ENCODE results near the gene ZNF486. TPM values are rescaled to one million over a fixed set of nuclear protein-coding genes. Genes with fewer than 3 reads are reported as not detected.
"Not testable (repeated sequence)": the region's sequence is repeated elsewhere in the genome, so short reads cannot be mapped to it uniquely, and the experiment has no call there.

The ZNF486 gene
- total RNA-seq, result 10 to 100 TPM in 1 of 6 donors, 1 to 10 TPM in 5; 4.3 to 13.4 (median 6.7) TPM

DNA sequence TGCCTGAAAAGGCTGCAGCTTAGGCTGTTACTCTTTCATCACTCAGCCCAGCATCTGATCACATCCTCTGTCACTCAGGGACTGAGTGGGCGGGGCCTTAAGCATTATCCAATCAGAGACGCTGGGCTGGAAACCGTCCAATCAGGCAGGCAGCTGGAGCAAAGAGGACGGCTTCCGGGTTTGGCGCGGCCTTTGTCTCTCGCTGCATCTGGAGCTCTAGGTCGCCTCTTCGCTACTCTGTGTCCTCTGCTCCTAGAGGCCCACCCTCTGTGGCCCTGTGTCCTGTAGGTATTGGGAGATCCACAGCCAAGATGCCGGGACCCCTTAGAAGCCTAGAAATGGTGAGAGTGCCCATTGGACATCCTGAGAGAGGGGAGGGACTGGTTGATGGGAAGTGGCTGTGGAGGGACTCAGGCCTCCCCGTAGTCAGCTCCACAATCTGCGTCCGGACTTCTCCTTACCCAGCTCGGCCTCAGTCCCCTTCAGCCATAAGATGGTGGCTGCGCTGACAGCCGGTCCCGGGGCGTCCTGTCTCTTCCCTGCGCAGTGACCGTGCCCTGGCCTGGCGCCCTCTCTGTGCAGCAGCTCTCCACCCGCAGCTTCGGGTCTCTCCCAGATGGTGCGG lies at the start of gene ZNF486:
Gene ZNF486, plus strand, starts transcription at position 195 of the 625 bp plus-strand sequence. Its CDS starts 117 bp downstream, at position 312.
- Histone ChIP-seq H3K4me3 (peak within 1 kb of the TSS; percentile 62 to 74 (median 64)), H3K36me3 (peaks cover 0 to 17% (median 0%) of the 10 kb centered on the region in 4 donors), H3K9me3 (no peaks in the 10 kb centered on the region), H3K27ac (peak within 1 kb of the TSS; percentile 80 to 88 (median 81)), H3K27me3 (no peaks in the 10 kb centered on the region), H3K4me1 (peaks cover 6 to 30% (median 8%) of the 10 kb centered on the region in 4 donors)
- peak; percentile 95 to 97 for ATAC-seq (ENCODE audit: low FRiP score in 2 of 2)
- DNase-seq, result peak; percentile 80 to 97
- TF ChIP-seq EP300 (IDR thresholded peaks at IDR 0.05), result no peak
- TF ChIP-seq POLR2A (IDR thresholded peaks at IDR 0.05), result peak in 3 of 4 donors; percentile 60 to 73 (median 70)
- peak; percentile 40 to 76 for TF ChIP-seq POLR2AphosphoS5 (IDR thresholded peaks at IDR 0.05)
- 0 to 2% methylated on average over 4 to 25 of the region's 25 CpGs for WGBS, 2 donors

DNA sequence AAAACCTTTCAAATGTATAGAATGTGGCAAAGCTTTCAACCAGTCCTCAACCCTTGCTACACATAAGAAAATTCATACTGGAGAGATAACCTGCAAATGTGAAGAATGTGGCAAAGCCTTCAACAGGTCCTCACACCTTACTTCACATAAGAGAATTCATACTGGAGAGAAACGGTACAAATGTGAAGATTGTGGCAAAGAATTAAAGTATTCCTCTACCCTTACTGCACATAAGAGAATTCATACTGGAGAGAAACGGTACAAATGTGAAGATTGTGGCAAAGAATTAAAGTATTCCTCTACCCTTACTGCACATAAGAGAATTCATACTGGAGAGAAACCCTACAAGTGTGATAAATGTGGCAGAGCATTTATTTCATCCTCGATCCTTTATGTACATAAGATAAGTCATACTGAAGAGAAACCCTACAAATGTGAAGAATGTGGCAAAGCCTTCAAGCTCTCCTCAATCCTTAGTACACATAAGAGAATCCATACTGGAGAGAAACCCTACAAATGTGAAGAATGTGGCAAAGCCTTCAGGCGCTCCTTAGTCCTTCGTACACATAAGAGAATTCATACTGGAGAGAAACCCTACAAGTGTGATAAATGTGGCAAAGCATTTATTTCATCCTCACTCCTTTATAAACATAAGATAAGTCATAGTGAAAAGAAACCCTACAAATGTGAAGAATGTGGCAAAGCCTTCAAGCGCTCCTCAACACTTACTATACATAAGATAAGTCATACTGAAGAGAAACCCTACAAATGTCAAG lies 48.8 kb upstream of the ZNF486 start:
- not testable (repeated sequence) for H3K27me3 ChIP-seq; ATAC-seq (ENCODE audit: low FRiP score in 2 of 2); H3K4me1 ChIP-seq; H3K27ac ChIP-seq; DNase-seq; H3K4me3 ChIP-seq
- peaks cover 0 to 12% (median 9%) of the 10 kb centered on the region in 4 donors for H3K36me3 ChIP-seq
- WGBS, 2 donors, result 94 to 96% methylated on average over 6 of the region's 6 CpGs
- peaks cover 67 to 97% (median 92%) of the 10 kb centered on the region in 4 donors for H3K9me3 ChIP-seq

DNA sequence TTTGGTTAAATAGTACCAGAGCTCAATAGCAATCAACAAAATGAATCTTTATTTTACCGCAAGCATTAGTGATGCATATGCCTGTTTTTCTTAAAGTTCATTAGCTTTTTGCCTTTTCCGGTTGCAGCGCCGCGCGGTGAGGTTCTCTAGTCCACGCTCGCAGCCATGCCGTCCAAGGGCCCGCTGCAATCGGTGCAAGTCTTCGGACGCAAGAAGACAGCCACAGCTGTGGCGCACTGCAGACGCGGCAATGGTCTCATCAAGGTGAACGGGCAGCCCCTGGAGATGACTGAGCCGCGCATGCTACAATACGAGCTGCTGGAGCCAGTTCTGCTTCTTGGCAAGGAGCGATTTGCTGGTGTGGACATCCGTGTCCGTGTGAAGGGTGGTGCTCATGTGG lies 42.1 kb upstream of the ZNF486 start:
- TF ChIP-seq, protein P1, sequence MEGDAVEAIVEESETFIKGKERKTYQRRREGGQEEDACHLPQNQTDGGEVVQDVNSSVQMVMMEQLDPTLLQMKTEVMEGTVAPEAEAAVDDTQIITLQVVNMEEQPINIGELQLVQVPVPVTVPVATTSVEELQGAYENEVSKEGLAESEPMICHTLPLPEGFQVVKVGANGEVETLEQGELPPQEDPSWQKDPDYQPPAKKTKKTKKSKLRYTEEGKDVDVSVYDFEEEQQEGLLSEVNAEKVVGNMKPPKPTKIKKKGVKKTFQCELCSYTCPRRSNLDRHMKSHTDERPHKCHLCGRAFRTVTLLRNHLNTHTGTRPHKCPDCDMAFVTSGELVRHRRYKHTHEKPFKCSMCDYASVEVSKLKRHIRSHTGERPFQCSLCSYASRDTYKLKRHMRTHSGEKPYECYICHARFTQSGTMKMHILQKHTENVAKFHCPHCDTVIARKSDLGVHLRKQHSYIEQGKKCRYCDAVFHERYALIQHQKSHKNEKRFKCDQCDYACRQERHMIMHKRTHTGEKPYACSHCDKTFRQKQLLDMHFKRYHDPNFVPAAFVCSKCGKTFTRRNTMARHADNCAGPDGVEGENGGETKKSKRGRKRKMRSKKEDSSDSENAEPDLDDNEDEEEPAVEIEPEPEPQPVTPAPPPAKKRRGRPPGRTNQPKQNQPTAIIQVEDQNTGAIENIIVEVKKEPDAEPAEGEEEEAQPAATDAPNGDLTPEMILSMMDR (IDR thresholded peaks at IDR 0.05), result no peak
- TF ChIP-seq POLR2A (IDR thresholded peaks at IDR 0.05) (no peak), EP300 (IDR thresholded peaks at IDR 0.05) (no peak), POLR2AphosphoS5 (IDR thresholded peaks at IDR 0.05) (no peak)
- H3K36me3 ChIP-seq, result no peaks in the 10 kb centered on the region

DNA sequence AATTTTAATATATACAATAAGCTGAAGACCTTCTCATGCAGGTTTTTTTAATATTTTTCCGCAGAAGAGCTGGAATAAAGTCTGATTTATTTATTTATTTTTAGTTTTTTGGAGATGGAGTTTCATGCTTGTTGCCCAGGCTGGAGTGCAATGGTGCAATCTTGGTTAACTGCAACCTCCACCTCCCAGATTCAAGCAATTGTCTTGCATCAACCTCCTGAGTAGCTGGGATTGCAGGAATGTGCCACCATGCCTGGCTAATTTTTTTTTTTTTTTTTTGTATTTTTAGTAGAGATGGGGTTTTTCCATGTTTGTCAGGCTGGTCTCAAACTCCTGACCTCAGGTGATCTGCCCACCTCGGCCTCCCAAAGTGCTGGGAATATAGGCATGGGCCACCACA lies 34.1 kb upstream of the ZNF486 start:
- not testable (repeated sequence) for H3K36me3 ChIP-seq; DNase-seq; ATAC-seq (ENCODE audit: low FRiP score in 2 of 2); H3K4me3 ChIP-seq; H3K27ac ChIP-seq; H3K27me3 ChIP-seq; H3K4me1 ChIP-seq
- 81 to 84% methylated on average over 2 of the region's 2 CpGs for WGBS, 2 donors
- peaks cover 3 to 45% (median 17%) of the 10 kb centered on the region in 4 donors for H3K9me3 ChIP-seq

More for the DNA sequence above, 42.1 kb upstream of the ZNF486 start:
- H3K27ac ChIP-seq, result no peak overlapping the region
- 97 to 99% methylated on average over 23 of the region's 23 CpGs for WGBS, 2 donors
- H3K9me3 ChIP-seq, result peaks cover 54 to 86% (median 79%) of the 10 kb centered on the region in 4 donors
- DNase-seq (peak in 1 of 2 donors; percentile 75), ATAC-seq (ENCODE audit: low FRiP score in 2 of 2) (no peak)
- no peaks in the 10 kb centered on the region for H3K4me1 ChIP-seq
- H3K27me3 ChIP-seq, result no peaks in the 10 kb centered on the region
- no peak overlapping the region for H3K4me3 ChIP-seq

DNA sequence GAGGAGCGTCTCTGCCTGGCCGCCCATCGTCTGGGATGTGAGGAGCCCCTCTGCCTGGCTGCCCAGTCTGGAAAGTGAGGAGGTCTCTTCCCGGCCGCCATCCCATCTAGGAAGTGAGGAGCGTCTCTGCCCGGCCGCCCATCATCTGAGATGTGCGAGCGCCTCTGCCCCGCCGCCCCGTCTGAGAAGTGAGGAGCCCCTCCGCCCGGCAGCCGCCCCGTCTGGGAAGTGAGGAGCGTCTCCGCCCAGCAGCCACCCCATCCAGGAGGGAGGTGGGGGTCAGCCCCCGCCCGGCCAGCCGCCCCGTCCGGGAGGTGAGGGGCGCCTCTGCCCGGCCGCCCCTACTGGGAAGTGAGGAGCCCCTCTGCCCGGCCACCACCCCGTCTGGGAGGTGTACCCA lies 29.3 kb upstream of the ZNF486 start:
- H3K27ac ChIP-seq; H3K27me3 ChIP-seq; ATAC-seq (ENCODE audit: low FRiP score in 2 of 2); H3K36me3 ChIP-seq; H3K4me1 ChIP-seq; H3K4me3 ChIP-seq: not testable (repeated sequence)
- WGBS, 2 donors, result 96 to 100% methylated on average over 3 to 10 of the region's 29 CpGs
- H3K9me3 ChIP-seq, result peaks cover 0 to 30% (median 14%) of the 10 kb centered on the region in 4 donors
- peak in 1 of 2 donors; percentile 51 for DNase-seq

DNA sequence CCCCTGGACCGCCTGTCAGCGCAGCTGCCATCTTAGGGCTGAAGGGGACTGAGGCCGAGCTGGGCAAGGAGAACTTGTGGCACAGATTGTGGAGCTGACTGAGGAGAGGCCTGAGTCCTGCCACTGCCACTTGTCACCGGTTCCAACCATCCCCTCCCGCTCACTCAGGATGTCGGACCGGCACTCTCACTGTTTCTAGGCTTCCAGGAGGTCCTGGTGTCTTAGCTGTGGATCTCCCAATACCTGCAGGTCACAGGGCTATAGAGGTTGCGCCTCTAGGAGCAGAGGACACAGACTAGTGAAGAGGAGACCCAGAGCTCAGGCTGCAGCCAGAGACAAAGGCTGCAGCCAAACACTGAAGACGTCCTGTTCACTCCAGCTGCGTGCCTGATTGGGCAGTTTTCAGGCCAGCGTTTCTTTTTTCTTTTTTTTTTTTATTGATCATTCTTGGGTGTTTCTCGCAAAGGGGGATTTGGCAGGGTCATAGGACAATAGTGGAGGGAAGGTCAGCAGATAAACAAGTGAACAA lies 15.3 kb upstream of the ZNF486 start:
- Histone ChIP-seq H3K36me3 (no peaks in the 10 kb centered on the region), H3K9me3 (no peaks in the 10 kb centered on the region), H3K27ac (no peak overlapping the region), H3K4me3 (no peak overlapping the region), H3K27me3 (no peaks in the 10 kb centered on the region), H3K4me1 (no peaks in the 10 kb centered on the region)
- no peak for TF ChIP-seq POLR2AphosphoS5 (IDR thresholded peaks at IDR 0.05)
- TF ChIP-seq EP300 (IDR thresholded peaks at IDR 0.05), result no peak
- no peak for TF ChIP-seq POLR2A (IDR thresholded peaks at IDR 0.05)
- TF ChIP-seq, protein P1 (IDR thresholded peaks at IDR 0.05), result no peak
- DNase-seq (no peak), ATAC-seq (ENCODE audit: low FRiP score in 2 of 2) (no peak)
- 73 to 79% methylated on average over 11 to 12 of the region's 12 CpGs for WGBS, 2 donors

DNA sequence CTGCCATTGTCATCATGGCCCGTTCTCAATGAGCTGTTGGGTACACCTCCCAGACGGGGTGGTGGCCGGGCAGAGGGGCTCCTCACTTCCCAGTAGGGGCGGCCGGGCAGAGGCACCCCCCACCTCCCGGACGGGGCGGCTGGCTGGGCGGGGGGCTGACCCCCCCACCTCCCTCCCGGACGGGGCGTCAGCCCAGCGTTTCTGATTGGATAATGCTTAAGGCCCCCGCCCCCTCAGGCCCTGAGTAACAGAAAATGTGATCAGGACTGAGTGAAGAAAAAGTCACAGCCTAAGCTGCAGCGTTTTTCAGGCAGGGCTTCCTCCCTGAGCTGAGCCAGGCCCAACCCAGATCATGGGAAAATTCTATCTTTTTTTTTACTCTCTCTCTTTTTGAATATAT lies 14.5 kb upstream of the ZNF486 start:
- H3K4me3 ChIP-seq; H3K4me1 ChIP-seq; ATAC-seq (ENCODE audit: low FRiP score in 2 of 2); H3K27ac ChIP-seq; H3K36me3 ChIP-seq; H3K27me3 ChIP-seq; H3K9me3 ChIP-seq: not testable (repeated sequence)
- WGBS, 2 donors, result 61 to 62% methylated on average over 3 to 11 of the region's 15 CpGs
- DNase-seq, result peak in 1 of 2 donors; percentile 55
